HG03575 (cell line): ENCODE results near the gene ZNF628.
"Not testable (repeated sequence)": the region's sequence is repeated elsewhere in the genome, so short reads cannot be mapped to it uniquely, and the experiment has no call there.

ENCODE experiments used
- ATAC-seq: cut with Tn5 transposase; IDR thresholded peaks from one replicate; pipeline ENCODE4 v1.9.1; 2021; ENCODE audit not compliant: unreplicated experiment, insufficient number of reproducible peaks, low FRiP score; ENCODE audit errors: extremely low read depth

ZNF628 gene

GRCh38 chr19:55447421-55448174 lies 28.8 kb upstream of the ZNF628 start:
- no peak for ATAC-seq

- not testable (repeated sequence) for ATAC-seq
These were observed 28.3 kb upstream of the ZNF628 start for GRCh38 chr19:55448175-55448490.

GRCh38 chr19:55449469-55449868 lies 26.9 kb upstream of the ZNF628 start:
- no peak for ATAC-seq

GRCh38 chr19:55451163-55451964 lies 25.1 kb upstream of the ZNF628 start:
- no peak for ATAC-seq

- ATAC-seq, result no peak
These were observed 24.3 kb upstream of the ZNF628 start for GRCh38 chr19:55451965-55452748.

GRCh38 chr19:55452749-55453346 lies 23.6 kb upstream of the ZNF628 start:
- ATAC-seq, result no peak

- ATAC-seq, result no peak
These were observed 22.7 kb upstream of the ZNF628 start for GRCh38 chr19:55453511-55454260.

GRCh38 chr19:55454787-55455243 lies 21.6 kb upstream of the ZNF628 start:
- ATAC-seq, result no peak

- ATAC-seq, result no peak
These were observed 20.7 kb upstream of the ZNF628 start for GRCh38 chr19:55455576-55456235.

- ATAC-seq, result no peak
These were observed 20.1 kb upstream of the ZNF628 start for GRCh38 chr19:55456347-55456746.

- no peak for ATAC-seq
These were observed 18.5 kb upstream of the ZNF628 start for GRCh38 chr19:55457683-55458457.

- ATAC-seq, result no peak
These were observed 16.9 kb upstream of the ZNF628 start for GRCh38 chr19:55459551-55459949.

- ATAC-seq, result no peak
These were observed 16.3 kb upstream of the ZNF628 start for GRCh38 chr19:55459950-55460657.

GRCh38 chr19:55460670-55461258 lies 15.7 kb upstream of the ZNF628 start:
- no peak for ATAC-seq

- ATAC-seq, result peak; percentile 81
These were observed 15.0 kb upstream of the ZNF628 start, which contains the start of gene ISOC2 for GRCh38 chr19:55461259-55461973. ISOC2 (minus strand) TSS chr19:55461642; CDS start chr19:55456486, 5,156 bp downstream.
